Measurements from ENCODE around the gene UCHL1. TPM values are rescaled to one million over a fixed set of nuclear protein-coding genes. Genes with fewer than 3 reads are reported as not detected.
A peak's percentile ranks its signal among the peaks of the same experiment; 100 is the strongest.
"Not testable (repeated sequence)": the region's sequence is repeated elsewhere in the genome, so short reads cannot be mapped to it uniquely, and the experiment has no call there.

UCHL1 gene
- total RNA-seq, 1 donor from 2014 or later: 1.0 TPM

GRCh38 chr4:41287852-41288251, 31.1 kb downstream of the UCHL1 start:
- DNase-seq (ENCODE audit: low spot score): no peak
- no peak for ATAC-seq

GRCh38 chr4:41288254-41288653, 31.5 kb downstream of the UCHL1 start:
- ATAC-seq (no peak), DNase-seq (ENCODE audit: low spot score) (no peak)

GRCh38 chr4:41290479-41290878, 33.8 kb downstream of the UCHL1 start:
- ATAC-seq: no peak
- DNase-seq (ENCODE audit: low spot score): no peak

- ATAC-seq: no peak
- no peak for DNase-seq (ENCODE audit: low spot score)
Observed at GRCh38 chr4:41294445-41295062, 37.8 kb downstream of the UCHL1 start.

- DNase-seq (ENCODE audit: low spot score) (no peak), ATAC-seq (no peak)
Observed at GRCh38 chr4:41296995-41297394, 40.3 kb downstream of the UCHL1 start.

GRCh38 chr4:41297832-41298231, 41.1 kb downstream of the UCHL1 start:
- ATAC-seq (no peak), DNase-seq (ENCODE audit: low spot score) (no peak)

- DNase-seq (ENCODE audit: low spot score): no peak
Observed at GRCh38 chr4:41299486-41299885, 42.8 kb downstream of the UCHL1 start.

GRCh38 chr4:41301137-41301536, 44.4 kb downstream of the UCHL1 start:
- no peak for ATAC-seq

More at GRCh38 chr4:41299486-41299885, 42.8 kb downstream of the UCHL1 start:
- no peak for ATAC-seq

GRCh38 chr4:41303372-41304118, 46.8 kb downstream of the UCHL1 start:
- DNase-seq (ENCODE audit: low spot score): no peak
- no peak for ATAC-seq

More at GRCh38 chr4:41301137-41301536, 44.4 kb downstream of the UCHL1 start:
- no peak for DNase-seq (ENCODE audit: low spot score)

- no peak for ATAC-seq
- no peak for DNase-seq (ENCODE audit: low spot score)
Observed at GRCh38 chr4:41304221-41304620, 47.5 kb downstream of the UCHL1 start.

- ATAC-seq: no peak
Observed at GRCh38 chr4:41305476-41305875, 48.7 kb downstream of the UCHL1 start.

GRCh38 chr4:41307638-41308037, 50.9 kb downstream of the UCHL1 start:
- no peak for DNase-seq (ENCODE audit: low spot score)
- peak; percentile 61 for ATAC-seq

More at GRCh38 chr4:41305476-41305875, 48.7 kb downstream of the UCHL1 start:
- DNase-seq (ENCODE audit: low spot score): no peak

GRCh38 chr4:41308398-41308797, 51.7 kb downstream of the UCHL1 start:
- DNase-seq (ENCODE audit: low spot score) (no peak), ATAC-seq (no peak)

- DNase-seq (ENCODE audit: low spot score); ATAC-seq: not testable (repeated sequence)
Observed at GRCh38 chr4:41315426-41315825, 58.7 kb downstream of the UCHL1 start.

- DNase-seq (ENCODE audit: low spot score) (no peak), ATAC-seq (no peak)
Observed at GRCh38 chr4:41315862-41316261, 59.1 kb downstream of the UCHL1 start.

Other genes with a start within 250 kb of the UCHL1 start
- gene APBB2, start 42.4 kb upstream of the UCHL1 start, total RNA-seq: 26.2 TPM

Measured in left lobe of liver (tissue), 2 donors.